SK-N-MC (cell line): ENCODE results near the gene CLIC4.
"Not testable (repeated sequence)": the region's sequence is repeated elsewhere in the genome, so short reads cannot be mapped to it uniquely, and the experiment has no call there.

ENCODE experiments used
- DNase-seq: peaks from one replicate; pipeline ENCODE4 v3.0.0-alpha.2; 2011; ENCODE audit warnings: low read depth, low spot score
- H3K27ac ChIP-seq: fragments of 200-600 bp; sonication (generic); 2 replicates; pipeline ENCODE4 v1.5.1; 2016; ENCODE audit warnings: mixed run types
- H3K36me3 ChIP-seq: fragments of 200-600 bp; sonication (generic); 2 replicates; pipeline ENCODE4 v1.6.1; 2017; ENCODE audit warnings: antibody characterized with exemption, low read length, mixed read lengths; ENCODE audit not compliant: insufficient read depth
- H3K4me3 ChIP-seq: fragments of 200-600 bp; sonication (generic); 2 replicates; pipeline ENCODE4 v1.5.1; 2016
- H3K9ac ChIP-seq: fragments of 200-600 bp; sonication (generic); 2 replicates; pipeline ENCODE4 v1.8.0; 2017; ENCODE audit warnings: mixed run types, mixed read lengths; ENCODE audit not compliant: insufficient read length
- H3K9me3 ChIP-seq: fragments of 200-600 bp; sonication (generic); 2 replicates; pipeline ENCODE4 v1.6.1; 2017; ENCODE audit warnings: low read depth, mild to moderate bottlenecking, antibody characterized with exemption, low read length, moderate library complexity, mixed read lengths
- EZH2 ChIP-seq: fragments of 200-600 bp; sonication (generic); IDR thresholded peaks from one replicate; pipeline ENCODE4 v1.6.1; 2017; ENCODE audit warnings: antibody characterized with exemption
- FOXP2 ChIP-seq: optimal IDR thresholded peaks from 2 replicates; pipeline ENCODE3; 2011; ENCODE audit warnings: mild to moderate bottlenecking, moderate library complexity; ENCODE audit not compliant: insufficient read depth; ENCODE audit errors: extremely low read length, control extremely low read depth
- POLR2AphosphoS5 ChIP-seq: IDR thresholded peaks from 2 replicates; pipeline ENCODE4 v1.6.1; 2012; ENCODE audit warnings: mild to moderate bottlenecking, low read depth, low read length, borderline replicate concordance

The CLIC4 gene

GRCh38 chr1:24801176-24801575, 55.9 kb downstream of the CLIC4 start:
- TF ChIP-seq FOXP2: no peak
- TF ChIP-seq POLR2AphosphoS5: no peak
- TF ChIP-seq EZH2: no peak
- H3K4me3 ChIP-seq: no peak overlapping the region
- H3K9ac ChIP-seq: no peak overlapping the region
- no peak for DNase-seq
- peaks cover 57% of the 10 kb centered on the region for H3K36me3 ChIP-seq
- peak overlapping the region; percentile 60; the same call in 1 of the 2 replicates for H3K27ac ChIP-seq
- no peaks in the 10 kb centered on the region for H3K9me3 ChIP-seq

GRCh38 chr1:24803220-24803619, 58.0 kb downstream of the CLIC4 start:
- no peak for DNase-seq
- Histone ChIP-seq H3K9me3 (no peaks in the 10 kb centered on the region), H3K9ac (no peak overlapping the region), H3K27ac (peak overlapping the region; percentile 60), H3K36me3 (peaks cover 51% of the 10 kb centered on the region), H3K4me3 (no peak overlapping the region)
- TF ChIP-seq EZH2: no peak
- no peak for TF ChIP-seq FOXP2
- TF ChIP-seq POLR2AphosphoS5: no peak

- no peak overlapping the region for H3K9ac ChIP-seq
- no peaks in the 10 kb centered on the region for H3K9me3 ChIP-seq
- peaks cover 48% of the 10 kb centered on the region for H3K36me3 ChIP-seq
- no peak overlapping the region for H3K4me3 ChIP-seq
- no peak for DNase-seq
- H3K27ac ChIP-seq: peak overlapping the region; percentile 60; the same call in 1 of the 2 replicates
- TF ChIP-seq EZH2 (no peak), POLR2AphosphoS5 (no peak), FOXP2 (no peak)
Observed at GRCh38 chr1:24803987-24804530, 58.8 kb downstream of the CLIC4 start.

- Histone ChIP-seq H3K9me3 (no peaks in the 10 kb centered on the region), H3K27ac (peak overlapping the region; percentile 52), H3K9ac (no peak overlapping the region), H3K4me3 (no peak overlapping the region), H3K36me3 (peaks cover 52% of the 10 kb centered on the region)
- no peak for DNase-seq
- no peak for TF ChIP-seq EZH2
- no peak for TF ChIP-seq FOXP2
- no peak for TF ChIP-seq POLR2AphosphoS5
Observed at GRCh38 chr1:24805534-24806301, 60.5 kb downstream of the CLIC4 start.

- DNase-seq: no peak
- H3K27ac ChIP-seq: peak overlapping the region; percentile 52; the same call in 1 of the 2 replicates
- H3K36me3 ChIP-seq: peaks cover 46% of the 10 kb centered on the region
- no peaks in the 10 kb centered on the region for H3K9me3 ChIP-seq
- TF ChIP-seq FOXP2 (no peak), EZH2 (no peak), POLR2AphosphoS5 (no peak)
- no peak overlapping the region for H3K4me3 ChIP-seq
- no peak overlapping the region for H3K9ac ChIP-seq
Observed at GRCh38 chr1:24806588-24806987, 61.3 kb downstream of the CLIC4 start.

- not testable (repeated sequence) for H3K4me3 ChIP-seq, H3K9me3 ChIP-seq, DNase-seq, H3K9ac ChIP-seq, H3K27ac ChIP-seq
- H3K36me3 ChIP-seq: peaks cover 54% of the 10 kb centered on the region
Observed at GRCh38 chr1:24811494-24811893, 66.2 kb downstream of the CLIC4 start.

- not testable (repeated sequence) for H3K4me3 ChIP-seq, H3K27ac ChIP-seq, H3K9ac ChIP-seq, DNase-seq, H3K9me3 ChIP-seq
- peaks cover 47% of the 10 kb centered on the region for H3K36me3 ChIP-seq
Observed at GRCh38 chr1:24820221-24820620, 75.0 kb downstream of the CLIC4 start.

- no peak overlapping the region for H3K9ac ChIP-seq
- no peak for DNase-seq
- peak overlapping the region; percentile 80 for H3K27ac ChIP-seq
- H3K4me3 ChIP-seq: no peak overlapping the region
- H3K9me3 ChIP-seq: no peaks in the 10 kb centered on the region
- TF ChIP-seq EZH2 (no peak), FOXP2 (no peak), POLR2AphosphoS5 (no peak)
- H3K36me3 ChIP-seq: peaks cover 46% of the 10 kb centered on the region
Observed at GRCh38 chr1:24822887-24823286, 77.6 kb downstream of the CLIC4 start.

- Histone ChIP-seq H3K36me3 (peaks cover 47% of the 10 kb centered on the region), H3K27ac (peak overlapping the region; percentile 34; the same call in 1 of the 2 replicates)
- DNase-seq, H3K4me3 ChIP-seq, H3K9me3 ChIP-seq, H3K9ac ChIP-seq: not testable (repeated sequence)
Observed at GRCh38 chr1:24823486-24823885, 78.2 kb downstream of the CLIC4 start.
